Measurements from ENCODE around the gene CHL1.

CHL1 gene

DNA sequence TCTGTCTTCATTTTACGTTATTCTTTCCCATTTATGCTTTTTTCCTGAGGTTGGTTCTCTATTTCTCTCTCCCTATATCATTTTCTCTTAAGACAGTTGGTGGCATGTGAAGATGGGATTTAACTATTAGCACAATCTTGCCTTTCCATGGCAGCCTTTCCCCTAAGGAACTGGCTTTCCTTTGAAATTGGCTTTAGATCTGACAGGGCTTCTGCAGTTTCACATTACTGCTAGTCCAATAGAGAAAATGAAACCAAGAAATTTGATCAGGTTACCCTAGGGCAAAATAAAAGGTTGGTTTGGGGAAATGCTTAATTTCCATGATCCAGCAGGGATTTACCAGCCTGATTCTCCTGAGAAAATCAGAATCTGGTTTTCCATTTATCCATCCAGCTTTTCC, 22.7 kb upstream of the CHL1 start:
- DNase-seq (ENCODE audit: low read depth): no peak
- H3K4me3 ChIP-seq (replicated peaks; ENCODE audit: low read depth, low read length): no peak overlapping the region
- TF ChIP-seq, protein P1, sequence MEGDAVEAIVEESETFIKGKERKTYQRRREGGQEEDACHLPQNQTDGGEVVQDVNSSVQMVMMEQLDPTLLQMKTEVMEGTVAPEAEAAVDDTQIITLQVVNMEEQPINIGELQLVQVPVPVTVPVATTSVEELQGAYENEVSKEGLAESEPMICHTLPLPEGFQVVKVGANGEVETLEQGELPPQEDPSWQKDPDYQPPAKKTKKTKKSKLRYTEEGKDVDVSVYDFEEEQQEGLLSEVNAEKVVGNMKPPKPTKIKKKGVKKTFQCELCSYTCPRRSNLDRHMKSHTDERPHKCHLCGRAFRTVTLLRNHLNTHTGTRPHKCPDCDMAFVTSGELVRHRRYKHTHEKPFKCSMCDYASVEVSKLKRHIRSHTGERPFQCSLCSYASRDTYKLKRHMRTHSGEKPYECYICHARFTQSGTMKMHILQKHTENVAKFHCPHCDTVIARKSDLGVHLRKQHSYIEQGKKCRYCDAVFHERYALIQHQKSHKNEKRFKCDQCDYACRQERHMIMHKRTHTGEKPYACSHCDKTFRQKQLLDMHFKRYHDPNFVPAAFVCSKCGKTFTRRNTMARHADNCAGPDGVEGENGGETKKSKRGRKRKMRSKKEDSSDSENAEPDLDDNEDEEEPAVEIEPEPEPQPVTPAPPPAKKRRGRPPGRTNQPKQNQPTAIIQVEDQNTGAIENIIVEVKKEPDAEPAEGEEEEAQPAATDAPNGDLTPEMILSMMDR (IDR thresholded peaks at IDR 0.05; ENCODE audit: low read length, missing control alignments): no peak

GRCh38 chr3:184976-185375, 11.6 kb upstream of the CHL1 start:
- TF ChIP-seq, protein P1 (IDR thresholded peaks at IDR 0.05; ENCODE audit: low read length, missing control alignments): no peak
- H3K4me3 ChIP-seq (replicated peaks; ENCODE audit: low read depth, low read length): no peak overlapping the region
- no peak for DNase-seq (ENCODE audit: low read depth)

DNA sequence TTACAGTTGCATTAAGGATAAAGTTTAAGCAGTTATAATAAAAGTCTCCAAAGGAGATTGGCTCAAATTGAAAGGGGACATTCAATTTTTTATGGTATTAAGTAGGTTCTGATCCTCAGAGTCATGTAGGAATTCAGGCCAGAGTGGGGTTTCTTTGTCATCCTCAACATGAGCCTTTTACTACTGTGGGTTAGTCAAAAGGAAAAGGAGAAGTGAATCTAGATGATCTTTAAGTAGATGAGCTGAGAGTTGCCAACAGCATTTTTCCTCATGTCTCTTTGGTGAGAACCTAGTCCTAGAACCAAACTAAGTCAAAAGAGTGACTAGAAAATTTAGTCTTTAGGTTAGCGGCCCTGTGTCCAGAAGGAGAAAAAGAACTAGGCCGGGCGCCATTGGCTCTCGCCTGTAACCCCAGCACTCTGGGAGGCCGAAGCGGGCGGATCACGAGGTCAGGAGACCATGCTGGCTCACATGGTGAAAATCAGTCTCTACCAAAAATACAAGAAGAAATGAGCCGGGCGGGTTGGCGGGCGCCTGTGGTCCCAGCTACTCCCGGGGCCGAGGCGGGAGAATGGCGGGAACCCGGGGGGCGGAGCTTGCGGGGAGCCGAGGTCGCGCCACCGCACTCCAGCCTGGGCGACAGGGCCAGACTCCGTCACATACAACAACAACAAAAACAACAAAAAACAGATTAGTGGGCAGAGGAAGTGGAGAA, 4.2 kb upstream of the CHL1 start:
- TF ChIP-seq, protein P1 (IDR thresholded peaks at IDR 0.05; ENCODE audit: low read length, missing control alignments): no peak
- H3K4me3 ChIP-seq (replicated peaks; ENCODE audit: low read depth, low read length): no peak overlapping the region
- DNase-seq (ENCODE audit: low read depth): no peak

DNA sequence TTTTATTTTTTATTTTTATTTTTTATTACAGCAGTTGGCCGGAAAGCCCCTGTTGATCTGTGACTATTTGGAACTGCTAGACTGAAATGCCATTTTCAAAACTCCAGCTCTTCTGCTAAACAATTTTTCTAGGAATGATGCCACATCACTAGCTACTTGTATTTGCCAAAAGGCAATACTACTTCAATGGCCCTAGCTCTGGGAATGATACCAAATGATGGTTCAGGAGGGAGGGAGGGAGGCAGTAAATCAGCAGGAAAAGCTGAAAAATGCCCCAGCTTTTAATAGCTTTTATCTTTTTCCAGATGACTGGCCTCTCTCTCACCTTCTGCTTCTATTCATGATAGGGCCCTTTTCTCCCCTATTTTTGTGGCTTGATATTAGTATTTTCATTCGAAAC, 2.6 kb upstream of the CHL1 start:
- DNase-seq (ENCODE audit: low read depth): no peak
- no peak overlapping the region for H3K4me3 ChIP-seq (replicated peaks; ENCODE audit: low read depth, low read length)
- TF ChIP-seq, protein P1 (IDR thresholded peaks at IDR 0.05; ENCODE audit: low read length, missing control alignments): no peak

- DNase-seq (ENCODE audit: low read depth): no peak
- TF ChIP-seq, protein P1 (IDR thresholded peaks at IDR 0.05; ENCODE audit: low read length, missing control alignments): no peak
- no peak overlapping the region for H3K4me3 ChIP-seq (replicated peaks; ENCODE audit: low read depth, low read length)
These were observed 2.1 kb upstream of the CHL1 start for GRCh38 chr3:194421-194820.

DNA sequence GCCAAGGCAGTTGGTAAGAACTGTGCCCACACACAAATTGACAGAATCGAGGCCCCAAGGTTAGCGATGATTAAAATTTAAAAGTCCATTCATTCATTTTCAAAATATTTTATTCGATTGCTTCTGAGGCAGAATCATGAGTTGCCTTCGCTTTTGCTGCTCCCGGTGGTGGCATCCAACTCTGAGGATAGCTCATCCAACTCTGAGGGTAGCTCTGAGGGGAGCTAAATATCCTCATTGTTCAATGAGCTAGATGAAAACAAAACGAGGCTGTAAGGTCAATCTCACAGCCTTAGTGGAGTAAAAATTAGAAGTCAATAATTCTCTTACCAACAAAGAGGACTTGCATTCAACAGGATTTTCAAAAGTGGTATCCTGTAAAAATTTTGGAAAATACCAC, 897 bp upstream of the CHL1 start:
- TF ChIP-seq, protein P1 (IDR thresholded peaks at IDR 0.05; ENCODE audit: low read length, missing control alignments): no peak
- no peak overlapping the region for H3K4me3 ChIP-seq (replicated peaks; ENCODE audit: low read depth, low read length)
- no peak for DNase-seq (ENCODE audit: low read depth)

Data from fibroblast of pulmonary artery (primary cell).